Endothelial cell of umbilical vein (primary cell): Measurements from ENCODE around the gene SLC22A17. TPM values are rescaled to one million over a fixed set of nuclear protein-coding genes. Genes with fewer than 3 reads are reported as not detected.

Experiments
- BruUV-seq: library from RNA; stranded (reverse); fragments of 400-500 nt; replicated peaks from 2 replicates; lab custom pipeline; 2021; lab: Mats Ljungman, UMichigan
- CTCF ChIA-PET: fragments of 300-600, 350-600 bp; sonication (Branson Sonifier 250); formaldehyde crosslinking; loops from one replicate; lab custom pipeline; 2021; ENCODE audit warnings: antibody characterized with exemption, inconsistent platforms; lab: Charles Lee
- POLR2A ChIA-PET: fragments of 300-600, 350-600 bp; sonication (Branson Sonifier 250); formaldehyde crosslinking; loops from one replicate; lab custom pipeline; 2021; ENCODE audit warnings: antibody characterized with exemption, inconsistent platforms; lab: Charles Lee
- DNase-seq: peaks from one replicate; pipeline ENCODE4 v3.0.0-alpha.2; 2011; ENCODE audit warnings: low read depth, low spot score
- FAIRE-seq: peaks from 2 replicates; lab custom pipeline; 2011; peaks lifted over from hg19 to GRCh38; lab: Jason Lieb, UNC
- H2AFZ ChIP-seq: 2 replicates; pipeline ENCODE4 v1.6.0; 2012; ENCODE audit warnings: low read depth, low read length, control low read depth, inconsistent platforms
- H3K27ac ChIP-seq: 2 replicates; pipeline ENCODE4 v1.5.1; 2011; ENCODE audit warnings: low read depth, mild to moderate bottlenecking, control low read depth, low read length, moderate library complexity; ENCODE audit not compliant: insufficient read depth
- H3K27me3 ChIP-seq, 2 experiments: 2 replicates each; pipeline versions ENCODE4 v1.6.0 to v1.6.1; 2011; ENCODE audit warnings: low read length in 2 of 2, mixed read lengths in 1 of 2; ENCODE audit not compliant: control insufficient read depth in 2 of 2, insufficient read depth in 2 of 2
- H3K36me3 ChIP-seq, 2 experiments: 2 replicates in 1 of 2; 3 replicates in 1 of 2; pipeline ENCODE4 v1.5.1; 2011; ENCODE audit warnings: low read length in 2 of 2, mild to moderate bottlenecking in 1 of 2, moderate library complexity in 1 of 2; ENCODE audit not compliant: control insufficient read depth in 2 of 2, insufficient read depth in 2 of 2; ENCODE audit errors: extremely low read depth in 1 of 2
- H3K4me1 ChIP-seq: 3 replicates; pipeline ENCODE4 v1.5.1; 2011; ENCODE audit warnings: mild to moderate bottlenecking, low read length; ENCODE audit not compliant: control insufficient read depth, insufficient read depth; ENCODE audit errors: extremely low read depth
- H3K4me2 ChIP-seq: 2 replicates; pipeline ENCODE4 v1.6.1; 2011; ENCODE audit warnings: low read length, control low read depth, mixed read lengths; ENCODE audit not compliant: insufficient read depth
- H3K4me3 ChIP-seq, 3 experiments: fragments of 200-600 bp in 1 of 3; sonication (generic), shearing (Covaris generic) in 1 of 3; replicated peaks in 1 of 3; 2 replicates each; pipeline ENCODE4 v1.5.1; 2011 to 2016; ENCODE audit warnings: control low read depth in 3 of 3, low read length in 3 of 3, mild to moderate bottlenecking in 2 of 3, inconsistent platforms in 1 of 3, low read depth in 1 of 3, moderate library complexity in 1 of 3; ENCODE audit not compliant: insufficient read depth in 1 of 3
- H3K79me2 ChIP-seq: 2 replicates; pipeline ENCODE4 v1.6.0; 2012; ENCODE audit warnings: low read length, inconsistent platforms; ENCODE audit not compliant: control insufficient read depth, insufficient read depth
- H3K9ac ChIP-seq: replicated peaks from 2 replicates; pipeline ENCODE3; 2011; ENCODE audit warnings: low read length, control low read depth; ENCODE audit not compliant: insufficient read depth; ENCODE audit errors: extremely low read depth
- H3K9me1 ChIP-seq: replicated peaks from 3 replicates; pipeline ENCODE4 v1.6.0; 2011; ENCODE audit warnings: mild to moderate bottlenecking, low read length; ENCODE audit not compliant: control insufficient read depth, insufficient read depth; ENCODE audit errors: extremely low read depth
- H3K9me3 ChIP-seq: replicated peaks from 2 replicates; pipeline ENCODE4 v1.5.1; 2012; ENCODE audit warnings: low read length, inconsistent platforms; ENCODE audit not compliant: control insufficient read depth, insufficient read depth
- H4K20me1 ChIP-seq: replicated peaks from 2 replicates; pipeline ENCODE3; 2011; ENCODE audit warnings: mild to moderate bottlenecking, low read length; ENCODE audit not compliant: control insufficient read depth, insufficient read depth; ENCODE audit errors: extremely low read depth
- CTCF ChIP-seq, 2 donors: IDR thresholded peaks; 1 replicate in 1 of 2; 2 replicates in 1 of 2; pipeline ENCODE4 v1.5.1; 2011; ENCODE audit warnings: low read length in 2 of 2, mild to moderate bottlenecking in 2 of 2, moderate library complexity in 2 of 2, control low read depth in 1 of 2, inconsistent platforms in 1 of 2, low read depth in 1 of 2; ENCODE audit not compliant: insufficient read depth in 1 of 2; ENCODE audit errors: extremely low read depth in 1 of 2
- EZH2 ChIP-seq: IDR thresholded peaks from 2 replicates; pipeline ENCODE4 v1.6.1; 2012; ENCODE audit warnings: borderline replicate concordance, low read depth, mild to moderate bottlenecking, moderate library complexity, low read length, inconsistent platforms; ENCODE audit not compliant: severe bottlenecking
- FOS ChIP-seq: IDR thresholded peaks from 2 replicates; pipeline ENCODE4 v1.6.1; 2011; ENCODE audit warnings: mild to moderate bottlenecking, low read length, moderate library complexity, borderline replicate concordance; ENCODE audit not compliant: insufficient read depth
- GATA2 ChIP-seq: IDR thresholded peaks from 2 replicates; pipeline ENCODE4 v1.7.0; 2011; ENCODE audit warnings: low read depth, mild to moderate bottlenecking, moderate library complexity, mixed read lengths, low read length; ENCODE audit not compliant: insufficient read length, insufficient read depth
- JUN ChIP-seq: IDR thresholded peaks from 2 replicates; pipeline ENCODE4 v1.6.1; 2011; ENCODE audit warnings: borderline replicate concordance, low read depth; ENCODE audit not compliant: insufficient read length, insufficient read depth
- MYC ChIP-seq: IDR thresholded peaks from one replicate; pipeline ENCODE4 v1.6.1; 2011; ENCODE audit warnings: mild to moderate bottlenecking, low read depth, low read length
- POLR2A ChIP-seq: IDR thresholded peaks from 2 replicates; pipeline ENCODE4 v1.6.1; 2012; ENCODE audit warnings: low read depth, mild to moderate bottlenecking, control low read depth, low read length
- POLR2AphosphoS5 ChIP-seq: IDR thresholded peaks from 2 replicates; pipeline ENCODE4 v1.6.1; 2012; ENCODE audit warnings: low read depth, mild to moderate bottlenecking, control low read depth, low read length, moderate library complexity; ENCODE audit not compliant: insufficient read depth
- dilution Hi-C: fragments of 300-500 bp; cut with MboI; formaldehyde crosslinking; loops from one replicate; pipeline ENCODE4 v1.15.0; 2019; ENCODE audit warnings: low sequenced_read_pairs; ENCODE audit not compliant: extremely low pct_ligation_motif_present
- intact Hi-C: fragments of 100-400 bp; cut with micrococcal nuclease; formaldehyde crosslinking; loops from one replicate; pipeline ENCODE4 v1.10.0; 2022
- polyA plus RNA-seq, 4 experiments: library from polyadenylated mRNA; depleted of rRNA in 3 of 4; stranded (reverse) in 3 of 4; unstranded in 1 of 4; fragments of >200 nt; gene quantifications; 2 replicates each; pipeline versions ENCODE4 v1.2.1 to v1.2.3, GENCODE V29; 2011 to 2012; ENCODE audit warnings: missing spikeins in 1 of 4
- total RNA-seq: library from RNA; stranded (reverse); gene quantifications from 2 replicates; pipeline ENCODE4 v1.2.3, GENCODE V29; 2021
- TF ChIP-seq, protein P1 (sequence below): IDR thresholded peaks from 2 replicates; pipeline ENCODE4 v1.6.1; 2011; ENCODE audit not compliant: insufficient read depth, insufficient read length

The SLC22A17 gene
- total and polyA plus RNA-seq, 2 donors (not counting 3 experiments of a cell fraction or from before 2014, with no cell fraction given) = 2.9 to 4.6 TPM

GRCh38 chr14:23385642-23386265 lies 33.1 kb upstream of the SLC22A17 start:
- no peak overlapping the region for H3K4me2 ChIP-seq
- no peak overlapping the region for H3K27ac ChIP-seq
- no peaks in the 10 kb centered on the region for H3K9me1 ChIP-seq
- H3K9ac ChIP-seq = no peak overlapping the region
- no peak overlapping the region for H2AFZ ChIP-seq
- no peaks in the 10 kb centered on the region for H3K79me2 ChIP-seq
- no peaks in the 10 kb centered on the region for H3K27me3 ChIP-seq
- intact Hi-C loops = no loop called here
- no TSS peak for BruUV-seq
- CTCF ChIA-PET = interaction anchor here (1.1 kb wide), 1 partner anchor 8 kb away, joined by 4 read pairs; no protein-coding TSS in a partner anchor
- dilution Hi-C loops = no loop called here
- no peaks in the 10 kb centered on the region for H3K9me3 ChIP-seq
- no peaks in the 10 kb centered on the region for H3K4me1 ChIP-seq
- H3K4me3 ChIP-seq = no peak overlapping the region
- DNase-seq (no peak), FAIRE-seq (no peak)
- no peaks in the 10 kb centered on the region for H3K36me3 ChIP-seq
- POLR2A ChIA-PET = no interaction called here
- H4K20me1 ChIP-seq = no peaks in the 10 kb centered on the region
- TF ChIP-seq, protein P1, sequence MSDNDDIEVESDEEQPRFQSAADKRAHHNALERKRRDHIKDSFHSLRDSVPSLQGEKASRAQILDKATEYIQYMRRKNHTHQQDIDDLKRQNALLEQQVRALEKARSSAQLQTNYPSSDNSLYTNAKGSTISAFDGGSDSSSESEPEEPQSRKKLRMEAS = no peak
- TF ChIP-seq POLR2AphosphoS5 (no peak), POLR2A (no peak), GATA2 (no peak), CTCF (IDR thresholded peaks at IDR 0.05; ENCODE audit: extremely low read depth in 1 of 2, insufficient read depth in 1 of 2, low read depth in 1 of 2, low read length in 2 of 2) (no peak), FOS (no peak), EZH2 (no peak), JUN (no peak), MYC (no peak)
